Muscle layer of colon (tissue), 2 donors: ENCODE measurements around the gene THOC2.

Experiments used
- H3K27ac ChIP-seq: one replicate; pipeline ENCODE4 v1.7.0; 2013; ENCODE audit warnings: low read depth, mild to moderate bottlenecking, low read length, moderate library complexity
- H3K27me3 ChIP-seq, 2 donors: one replicate each; pipeline ENCODE4 v1.7.0; 2013; ENCODE audit warnings: low read length in 2 of 2, mild to moderate bottlenecking in 2 of 2; ENCODE audit not compliant: insufficient read depth in 2 of 2, control insufficient read depth in 1 of 2
- H3K36me3 ChIP-seq: one replicate; pipeline ENCODE4 v1.7.0; 2013; ENCODE audit warnings: mild to moderate bottlenecking, low read length; ENCODE audit not compliant: insufficient read depth
- H3K4me1 ChIP-seq: one replicate; pipeline ENCODE4 v1.7.0; 2013; ENCODE audit warnings: mild to moderate bottlenecking, low read length; ENCODE audit not compliant: insufficient read depth
- H3K4me3 ChIP-seq, 2 donors: one replicate each; pipeline ENCODE4 v1.7.0; 2013; ENCODE audit warnings: low read length in 2 of 2, low read depth in 1 of 2, mild to moderate bottlenecking in 1 of 2, moderate library complexity in 1 of 2
- H3K9ac ChIP-seq: one replicate; pipeline ENCODE4 v1.7.0; 2013; ENCODE audit warnings: low read length
- H3K9me3 ChIP-seq: one replicate; pipeline ENCODE4 v1.7.0; 2013; ENCODE audit warnings: mild to moderate bottlenecking, low read length
- donor health status: abdominal sarcoma.
- donor health status: Adenocarcinoma of cecum.

The THOC2 gene

GRCh38 chrX:123550829-123551228 is 182.0 kb downstream of the THOC2 start:
- Histone ChIP-seq H3K4me1 (no peaks in the 10 kb centered on the region), H3K9ac (no peak overlapping the region), H3K36me3 (no peaks in the 10 kb centered on the region), H3K27me3 (no peaks in the 10 kb centered on the region), H3K27ac (no peak overlapping the region), H3K4me3 (no peak overlapping the region), H3K9me3 (no peaks in the 10 kb centered on the region)
